GM10266 (cell line): Measurements from ENCODE around the gene RHOT1.
"Not testable (repeated sequence)": the region's sequence is repeated elsewhere in the genome, so short reads cannot be mapped to it uniquely, and the experiment has no call there.

ENCODE experiments used
- DNase-seq: peaks from one replicate; pipeline ENCODE4 v3.0.0; 2012; ENCODE audit errors: extremely low spot score
- CTCF ChIP-seq: IDR thresholded peaks from 2 replicates; pipeline ENCODE4 v1.5.1; 2012; ENCODE audit warnings: mild to moderate bottlenecking, low read depth; ENCODE audit not compliant: control insufficient read depth, insufficient read depth; ENCODE audit errors: missing control alignments

RHOT1 gene

GRCh38 chr17:32174889-32175288, 32.6 kb downstream of the RHOT1 start:
- DNase-seq, result no peak
- no peak for TF ChIP-seq CTCF

GRCh38 chr17:32178679-32179078, 36.4 kb downstream of the RHOT1 start:
- DNase-seq, result not testable (repeated sequence)

- not testable (repeated sequence) for DNase-seq
These were observed 36.8 kb downstream of the RHOT1 start for GRCh38 chr17:32179103-32179502.

GRCh38 chr17:32179526-32179925, 37.2 kb downstream of the RHOT1 start:
- not testable (repeated sequence) for DNase-seq

- DNase-seq, result not testable (repeated sequence)
These were observed 38.0 kb downstream of the RHOT1 start for GRCh38 chr17:32180262-32180661.

GRCh38 chr17:32185875-32186274, 43.6 kb downstream of the RHOT1 start:
- no peak for TF ChIP-seq CTCF
- DNase-seq, result no peak

GRCh38 chr17:32187271-32187670, 45.0 kb downstream of the RHOT1 start:
- DNase-seq, result no peak
- TF ChIP-seq CTCF, result no peak

- DNase-seq, result no peak
- TF ChIP-seq CTCF, result no peak
These were observed 47.0 kb downstream of the RHOT1 start for GRCh38 chr17:32189343-32189742.

- no peak for TF ChIP-seq CTCF
These were observed 49.0 kb downstream of the RHOT1 start for GRCh38 chr17:32191306-32191705.

GRCh38 chr17:32192379-32192778, 50.1 kb downstream of the RHOT1 start:
- DNase-seq, result no peak
- no peak for TF ChIP-seq CTCF

More at GRCh38 chr17:32191306-32191705, 49.0 kb downstream of the RHOT1 start:
- no peak for DNase-seq
